GM19455 (cell line): ENCODE results near the gene MCL1.
A peak's percentile ranks its signal among the peaks of the same experiment; 100 is the strongest.
"Not testable (repeated sequence)": the region's sequence is repeated elsewhere in the genome, so short reads cannot be mapped to it uniquely, and the experiment has no call there.

ENCODE experiments used
- ATAC-seq: cut with Tn5 transposase; IDR thresholded peaks from one replicate; pipeline ENCODE4 v1.9.1; 2021; ENCODE audit not compliant: unreplicated experiment

MCL1 gene

DNA sequence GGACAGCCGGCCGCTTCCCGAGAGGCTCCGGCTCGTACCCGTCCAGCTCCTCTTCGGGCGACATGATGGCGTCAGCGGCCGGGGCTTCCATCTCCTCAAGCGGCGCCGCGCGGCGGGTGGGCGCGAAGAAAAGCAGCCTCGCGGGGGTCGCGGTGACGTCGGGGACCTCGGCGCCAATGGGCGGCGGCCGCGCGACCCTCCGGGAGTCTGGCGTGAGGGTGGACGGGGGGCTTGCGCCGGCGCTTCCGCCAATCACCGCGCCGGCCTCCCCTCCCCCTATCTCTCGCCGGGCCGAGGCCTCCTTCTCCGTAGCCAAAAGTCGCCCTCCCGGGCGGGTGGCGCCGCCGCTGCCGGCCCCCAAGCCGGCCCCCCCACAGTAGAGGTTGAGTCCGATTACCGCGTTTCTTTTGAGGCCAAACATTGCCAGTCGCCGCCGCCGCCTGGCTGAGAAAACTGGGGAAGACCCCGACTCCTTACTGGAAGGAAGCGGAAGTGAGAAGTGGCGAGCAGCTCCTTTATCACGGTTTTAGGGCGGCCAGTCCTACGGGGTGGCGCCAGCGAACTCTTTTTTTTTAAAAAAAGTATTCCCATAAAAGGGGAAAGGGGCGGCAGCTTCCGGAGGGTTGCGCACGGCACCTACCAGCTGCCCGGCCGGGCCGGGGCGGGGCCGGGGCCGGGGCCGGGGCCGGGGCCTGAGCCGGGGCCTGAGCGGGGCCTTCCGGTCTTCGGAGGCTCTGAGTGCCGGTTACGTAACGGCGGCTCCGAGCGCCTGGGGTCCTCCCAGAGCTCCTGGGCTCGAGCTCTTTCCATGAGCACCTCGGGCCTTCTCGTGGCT lies at the start of gene MCL1:
MCL1 (minus strand) TSS at position 501 of the 835 bp plus-strand sequence; CDS start at position 421, 80 bp downstream.
- peak; percentile 89 for ATAC-seq

GRCh38 chr1:150628766-150629114 lies 49.3 kb upstream of the MCL1 start:
- no peak for ATAC-seq

DNA sequence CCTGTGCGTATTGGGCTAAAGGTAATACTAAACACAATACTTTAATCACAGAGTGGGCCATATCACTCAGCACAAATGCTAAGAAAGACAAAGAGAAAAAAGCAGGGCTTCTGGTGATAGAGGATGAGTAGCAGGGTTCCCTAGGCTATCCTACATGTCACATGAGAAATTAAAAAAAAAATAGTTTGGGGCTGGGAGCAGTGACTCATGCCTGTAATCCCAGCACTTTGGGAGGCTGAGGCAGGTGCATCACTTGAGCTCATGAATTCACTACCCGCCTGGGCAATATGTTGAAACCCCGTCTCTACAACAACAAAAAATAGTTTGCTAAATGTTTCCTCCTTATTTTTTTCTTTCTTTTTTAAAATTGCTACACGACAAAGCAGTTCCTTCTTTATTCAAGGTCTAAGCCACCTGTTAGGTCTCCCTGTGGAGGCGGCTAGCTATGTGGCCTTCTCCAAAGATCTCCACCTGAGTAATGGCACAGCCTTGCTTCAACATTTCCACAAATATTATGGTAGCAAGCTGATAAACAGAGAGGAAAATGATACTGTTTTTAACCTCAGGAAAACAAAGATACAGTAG lies 48.5 kb upstream of the MCL1 start:
- ATAC-seq = no peak

GRCh38 chr1:150626150-150626549 lies 46.7 kb upstream of the MCL1 start:
- ATAC-seq = no peak

DNA sequence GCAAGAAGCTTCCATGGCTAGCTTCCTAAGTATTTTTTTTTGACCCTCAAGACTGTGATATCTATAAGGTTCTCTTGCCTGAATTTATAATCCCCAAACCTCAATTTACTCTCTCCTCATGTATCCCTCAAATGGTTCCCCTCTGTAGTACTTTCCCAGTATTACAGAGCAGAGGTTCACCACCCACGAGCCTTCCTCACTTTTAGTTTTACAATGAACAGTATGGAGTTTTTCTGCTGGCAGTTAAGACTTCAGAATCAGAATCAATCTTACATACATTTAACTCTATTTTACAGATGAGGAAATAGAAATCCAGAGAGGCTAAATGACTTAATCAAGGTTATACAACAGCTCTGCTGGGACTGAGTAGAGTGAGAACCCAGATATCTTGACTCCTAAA lies 45.1 kb upstream of the MCL1 start:
- ATAC-seq = not testable (repeated sequence)

GRCh38 chr1:150624134-150624533 lies 44.7 kb upstream of the MCL1 start:
- ATAC-seq = not testable (repeated sequence)

DNA sequence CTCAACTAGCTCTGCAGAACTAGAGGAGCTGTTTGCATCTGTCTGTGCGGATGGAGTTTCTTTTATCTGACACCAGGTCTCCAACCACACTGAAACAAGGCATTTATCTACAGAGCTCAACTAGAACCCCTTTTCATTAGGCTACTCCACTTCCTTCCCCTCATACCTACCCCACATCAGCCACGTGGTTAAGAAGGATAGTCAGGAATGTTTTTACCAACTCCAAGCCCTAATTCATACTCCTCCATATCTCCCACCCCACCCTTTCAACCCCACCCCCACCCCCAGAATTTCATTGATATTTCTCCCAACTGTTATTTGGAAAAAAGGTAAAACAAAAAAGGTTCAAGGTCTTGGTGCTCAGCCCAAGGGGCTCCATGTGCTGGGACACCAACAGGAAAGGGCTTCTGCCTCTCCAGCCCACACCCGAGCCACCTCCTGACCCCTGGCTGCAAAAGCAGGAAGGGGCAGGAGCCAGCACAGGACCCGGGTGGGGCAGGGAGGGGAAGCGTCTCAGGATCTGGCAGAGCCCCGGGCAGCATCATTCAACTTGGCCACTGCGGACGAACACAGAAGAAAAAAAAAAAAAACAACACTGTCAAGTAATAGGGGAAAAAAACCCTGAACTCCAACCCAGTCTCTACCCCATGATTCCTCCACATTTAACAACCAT lies 43.0 kb upstream of the MCL1 start:
- no peak for ATAC-seq

DNA sequence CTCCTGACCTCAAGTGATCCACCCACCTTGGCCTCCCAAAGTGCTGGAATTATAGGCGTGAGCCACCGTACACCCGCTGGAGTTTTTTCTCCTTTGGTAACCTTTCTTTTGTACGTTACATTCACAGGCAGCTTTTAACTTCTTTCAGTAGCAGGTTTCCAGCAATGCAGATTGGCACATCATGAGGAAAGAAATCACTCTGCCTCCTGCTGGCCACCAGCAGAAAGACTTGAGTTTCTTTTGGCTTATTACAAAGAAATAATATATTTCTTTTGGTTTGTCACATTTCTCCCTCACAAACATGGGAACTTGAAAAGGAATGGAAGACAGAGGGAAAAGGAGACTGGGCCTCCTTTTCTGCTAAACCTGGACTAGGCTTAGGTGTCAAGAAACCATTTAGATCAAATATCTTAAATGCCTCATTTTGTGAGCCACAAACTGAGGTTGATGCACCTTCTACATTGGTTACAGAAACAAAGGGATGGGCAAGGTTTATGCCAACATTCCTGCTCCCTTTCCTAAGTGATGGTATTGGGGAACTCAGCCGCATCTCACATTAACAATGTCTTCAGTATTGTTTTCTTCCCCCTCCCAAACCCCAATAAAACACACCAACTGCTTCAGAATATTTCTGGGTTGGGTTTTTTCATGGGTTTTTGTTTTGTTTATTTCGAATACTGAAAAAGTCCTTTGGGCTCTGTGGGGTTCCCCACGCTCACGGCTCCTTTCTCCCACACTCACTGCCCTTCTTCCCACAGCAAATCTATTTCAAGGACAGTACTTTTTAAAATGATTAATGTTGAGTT lies 42.3 kb upstream of the MCL1 start:
- ATAC-seq = no peak

DNA sequence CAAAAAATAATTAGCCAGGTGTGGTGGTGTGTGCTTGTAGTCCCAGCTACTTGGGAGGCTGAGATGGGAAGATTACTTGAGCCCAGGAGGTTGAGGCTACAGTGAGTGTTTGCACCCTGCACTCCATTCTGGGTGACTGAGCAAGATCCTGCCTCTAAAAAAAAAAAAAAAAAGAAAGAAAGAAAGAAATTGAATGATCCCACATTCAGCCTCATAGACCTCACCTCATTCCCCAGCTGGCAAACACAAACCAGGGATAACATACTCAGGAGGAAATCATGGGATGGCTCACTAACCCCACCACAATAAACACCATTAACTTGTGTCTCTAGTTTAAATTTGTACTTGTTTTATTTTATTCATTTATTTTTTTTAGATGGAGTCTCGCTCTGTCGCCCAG lies 41.5 kb upstream of the MCL1 start:
- no peak for ATAC-seq

DNA sequence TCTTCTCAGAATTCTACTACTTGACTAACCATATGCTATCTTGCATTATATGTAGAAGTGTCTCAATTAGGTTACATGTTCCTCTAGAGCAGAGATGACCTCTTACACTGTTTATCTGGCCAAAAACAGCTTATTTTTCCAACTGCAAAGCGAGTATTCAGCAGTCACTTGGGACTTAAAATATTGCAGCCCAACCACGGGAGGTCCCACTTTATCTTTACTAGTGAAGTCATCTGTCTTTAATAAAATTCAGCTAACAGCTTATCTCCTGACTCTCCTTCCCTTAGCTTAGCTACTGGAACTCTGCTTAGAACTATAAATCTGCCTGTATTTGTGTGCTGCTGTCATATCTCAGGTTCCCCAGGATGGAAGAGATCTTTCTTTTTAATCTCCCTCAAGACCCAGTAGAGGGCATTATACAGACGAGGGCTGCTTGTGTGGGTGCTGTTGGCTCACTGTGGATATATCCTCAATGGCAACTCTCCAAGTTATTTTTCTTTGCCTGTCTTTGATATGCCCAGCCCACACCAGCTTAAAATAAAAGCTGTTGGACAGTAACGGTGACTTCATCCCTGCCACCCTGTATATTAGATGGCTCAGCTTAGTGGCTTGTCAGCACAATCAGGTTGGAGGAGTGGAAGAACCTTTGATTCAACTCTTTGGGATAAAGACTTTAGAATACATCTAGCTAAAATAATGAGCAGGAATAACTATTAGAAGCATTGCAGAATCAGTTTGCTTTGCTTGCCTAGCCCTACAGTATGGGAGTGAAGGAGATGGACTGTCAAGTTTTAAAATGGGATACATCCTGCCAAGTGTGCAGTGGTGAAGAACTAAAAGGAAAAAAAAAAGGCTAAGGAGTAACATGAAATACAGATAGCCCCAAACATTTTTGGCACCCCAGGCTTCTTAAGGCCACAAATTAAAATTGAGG lies 40.4 kb upstream of the MCL1 start:
- ATAC-seq = no peak

DNA sequence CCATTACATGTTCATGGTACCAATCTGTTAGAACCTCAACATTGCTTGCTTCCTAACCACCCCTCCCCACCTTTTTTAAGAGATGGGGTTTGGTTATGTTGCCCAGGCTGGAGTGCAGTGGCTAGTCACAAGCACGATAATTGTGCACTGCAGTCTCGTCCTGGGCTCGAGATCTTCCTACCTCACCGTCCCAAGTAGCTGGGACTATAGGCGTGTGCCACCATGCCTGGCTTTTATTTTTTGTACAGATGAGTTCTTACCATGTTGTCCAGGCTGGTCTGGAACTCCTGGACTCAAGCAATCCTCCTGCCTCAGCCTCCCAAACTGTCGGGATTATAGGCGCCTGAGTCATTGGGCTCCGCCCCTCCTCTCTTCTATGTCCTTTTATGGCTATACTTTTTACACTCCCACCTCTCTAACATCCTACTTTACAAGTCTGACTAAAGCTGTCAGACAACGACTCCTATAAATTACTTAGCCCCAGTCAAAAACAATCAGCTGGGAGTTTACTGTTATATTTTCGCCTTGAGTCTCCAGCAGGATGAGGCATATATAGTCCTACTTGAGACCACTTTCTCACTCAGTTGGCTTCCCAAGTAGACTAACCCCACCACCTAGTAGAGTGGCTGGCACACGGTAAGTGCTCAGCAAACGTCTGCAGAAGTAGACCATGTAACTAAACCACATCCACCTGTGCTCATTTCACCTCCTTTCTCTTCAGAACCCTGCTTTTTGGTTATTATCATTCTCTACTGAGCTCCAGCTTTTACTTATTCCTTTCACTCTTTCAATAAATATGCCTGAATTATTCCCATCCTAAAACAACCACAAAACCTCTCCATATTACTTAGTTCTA lies 36.2 kb upstream of the MCL1 start:
- no peak for ATAC-seq

DNA sequence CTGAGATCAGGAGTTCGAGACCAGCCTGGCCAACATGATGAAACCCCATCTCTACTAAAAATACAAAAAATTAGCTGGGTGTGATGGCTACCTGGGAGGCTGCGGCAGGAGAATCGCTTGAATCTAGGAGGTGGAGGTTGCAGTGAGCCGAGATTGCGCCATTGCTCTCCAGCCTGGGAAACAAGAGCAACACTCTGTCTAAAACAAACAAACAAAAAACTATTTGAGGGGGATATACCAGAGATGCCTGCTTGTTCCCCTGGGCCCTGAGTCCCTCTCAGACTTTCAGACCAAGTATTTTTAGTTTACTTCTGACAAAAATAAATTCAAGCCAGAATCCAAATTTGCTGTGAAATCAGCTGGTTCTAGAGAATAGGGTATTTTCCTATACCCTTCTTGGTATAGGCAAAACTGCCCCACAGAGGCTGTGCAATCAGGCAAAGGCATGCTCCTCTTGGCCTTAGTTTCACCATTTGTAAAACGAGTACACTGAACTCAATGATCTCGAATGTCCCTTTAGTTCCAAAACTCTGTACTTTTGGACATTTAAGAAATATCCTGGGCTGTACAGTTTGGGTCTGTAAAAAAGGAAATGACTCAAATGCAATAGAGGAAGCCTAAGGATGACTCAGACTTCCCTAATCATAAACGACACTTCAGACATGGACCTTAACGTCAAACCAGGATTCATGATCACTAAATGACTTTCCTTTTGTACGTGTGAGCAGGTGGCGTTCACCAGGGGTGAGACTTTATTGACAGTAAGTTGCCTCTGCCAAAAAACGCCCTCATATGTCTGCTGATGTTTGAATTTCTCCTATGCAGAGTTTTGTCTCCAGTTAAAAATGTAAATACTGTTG lies 33.9 kb upstream of the MCL1 start:
- ATAC-seq = no peak

DNA sequence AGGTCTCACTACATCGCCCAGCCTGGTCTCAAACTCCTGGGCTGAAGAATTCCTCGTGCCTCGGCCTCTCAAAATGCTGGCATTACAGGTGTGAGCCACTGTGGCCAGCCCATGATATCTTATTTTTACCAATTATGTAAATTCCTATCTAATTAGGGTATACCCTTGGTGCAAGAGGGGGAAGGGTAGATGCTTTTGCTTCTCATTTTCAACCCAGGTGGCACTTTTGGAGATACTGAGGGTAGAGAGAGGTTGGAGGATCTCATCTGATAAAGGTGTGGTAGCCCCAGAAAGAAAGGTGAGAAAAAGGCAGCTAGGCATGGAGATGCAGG lies 32.6 kb upstream of the MCL1 start:
- no peak for ATAC-seq

- no peak for ATAC-seq
Measured at GRCh38 chr1:150610576-150610975, 31.2 kb upstream of the MCL1 start.

DNA sequence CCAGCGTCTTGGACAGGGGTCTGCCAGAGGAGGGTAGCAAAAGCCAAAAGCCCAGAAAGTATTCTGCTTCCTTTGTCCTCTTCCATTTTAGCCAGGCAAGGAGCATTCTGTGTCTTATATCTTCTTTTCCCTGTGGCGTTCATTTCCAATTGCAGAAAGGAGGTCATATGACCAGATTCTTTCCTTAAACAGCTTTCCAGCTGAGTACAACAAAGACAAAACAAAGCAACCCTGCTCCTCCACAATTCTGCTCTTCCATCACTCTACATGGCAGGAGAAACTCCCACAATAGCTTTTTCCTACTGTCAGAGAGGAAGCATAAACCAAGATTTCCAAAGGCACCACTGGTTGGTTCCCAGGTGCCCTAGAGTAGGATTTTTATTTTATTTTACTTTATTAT lies 30.3 kb upstream of the MCL1 start:
- ATAC-seq = no peak

GRCh38 chr1:150606463-150607142 lies 27.2 kb upstream of the MCL1 start:
- ATAC-seq = no peak

DNA sequence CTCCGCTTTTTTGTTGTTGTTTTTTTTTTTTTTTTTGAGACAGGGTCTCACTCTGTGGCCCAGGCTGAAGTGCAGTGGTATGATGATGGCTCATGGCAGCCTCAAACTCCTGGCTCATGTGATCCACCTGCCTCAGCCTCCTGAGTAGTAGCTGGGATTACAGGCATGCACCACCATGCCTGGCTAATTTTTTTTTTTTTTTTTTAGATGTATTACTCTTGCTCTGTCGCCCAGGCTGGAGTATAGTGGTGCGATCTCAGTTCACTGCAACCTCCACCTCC lies 26.0 kb upstream of the MCL1 start:
- not testable (repeated sequence) for ATAC-seq

GRCh38 chr1:150604226-150604588 lies 24.8 kb upstream of the MCL1 start:
- no peak for ATAC-seq
